Skin of body (tissue), 2 donors: Measurements from ENCODE around the gene DYTN. TPM values are rescaled to one million over a fixed set of nuclear protein-coding genes. Genes with fewer than 3 reads are reported as not detected.
"Not testable (repeated sequence)": the region's sequence is repeated elsewhere in the genome, so short reads cannot be mapped to it uniquely, and the experiment has no call there.

Experiments
- DNase-seq: peaks from one replicate; lab custom pipeline; 2025; lab: John Stamatoyannopoulos, UW
- total RNA-seq: library from RNA; depleted of rRNA; stranded (reverse); fragments of >200 nt; gene quantifications from one replicate; pipeline ENCODE4 v1.2.3, GENCODE V29; 2014

Gene DYTN
- total RNA-seq = not detected

- DNase-seq = no peak
Observed at GRCh38 chr2:206718296-206718695, at the start of gene DYTN. TSS of gene DYTN (minus strand) at chr2:206718396. CDS start at chr2:206718279, 117 bp downstream.

GRCh38 chr2:206766057-206766930 lies 48.1 kb upstream of the DYTN start:
- no peak for DNase-seq

GRCh38 chr2:206765242-206766056 lies 47.3 kb upstream of the DYTN start, which contains the start of the genes FASTKD2 and MDH1B:
TSS of gene FASTKD2 (plus strand) at chr2:206765606. CDS start at chr2:206766694, 1,088 bp downstream.
TSS of gene MDH1B (minus strand) at chr2:206765328. CDS start at chr2:206765271, 57 bp downstream.
- DNase-seq = peak; percentile 89

GRCh38 chr2:206764673-206765241 lies 46.6 kb upstream of the DYTN start:
- no peak for DNase-seq

- DNase-seq = no peak
Observed at GRCh38 chr2:206756816-206757215, 38.6 kb upstream of the DYTN start.

- no peak for DNase-seq
Observed at GRCh38 chr2:206740800-206741199, 22.6 kb upstream of the DYTN start.

GRCh38 chr2:206739271-206739670 lies 21.1 kb upstream of the DYTN start:
- no peak for DNase-seq

- DNase-seq = no peak
Observed at GRCh38 chr2:206736935-206737334, 18.7 kb upstream of the DYTN start.

GRCh38 chr2:206733341-206733740 lies 15.1 kb upstream of the DYTN start:
- DNase-seq = no peak

GRCh38 chr2:206728277-206729199 lies 10.3 kb upstream of the DYTN start:
- DNase-seq = no peak

GRCh38 chr2:206727287-206727686 lies 9.1 kb upstream of the DYTN start:
- DNase-seq = no peak

- DNase-seq = no peak
Observed at GRCh38 chr2:206723288-206723687, 5.1 kb upstream of the DYTN start.

GRCh38 chr2:206721256-206721920 lies 3.2 kb upstream of the DYTN start:
- DNase-seq = no peak

GRCh38 chr2:206716623-206717022 lies 1.6 kb downstream of the DYTN start:
- no peak for DNase-seq

GRCh38 chr2:206715183-206715582 lies 3.0 kb downstream of the DYTN start:
- not testable (repeated sequence) for DNase-seq

- no peak for DNase-seq
Observed at GRCh38 chr2:206713746-206714145, 4.5 kb downstream of the DYTN start.

- DNase-seq = no peak
Observed at GRCh38 chr2:206708286-206708685, 9.9 kb downstream of the DYTN start.

- DNase-seq = no peak
Observed at GRCh38 chr2:206707164-206707701, 11.0 kb downstream of the DYTN start.

- DNase-seq = no peak
Observed at GRCh38 chr2:206701952-206702605, 16.1 kb downstream of the DYTN start.
